Pancreas (tissue), 10 donors: Measurements from ENCODE around the gene KDM2B. TPM values are rescaled to one million over a fixed set of nuclear protein-coding genes. Genes with fewer than 3 reads are reported as not detected.

Source experiments
- ATAC-seq, 4 donors: fragments of 200-7000 bp; cut with Tn5 transposase; one replicate each; pipeline versions ENCODE4 v1.8.0 to v1.9.1; 2020; ENCODE audit warnings: mild to moderate bottlenecking in 4 of 4, moderate library complexity in 4 of 4
- DNase-seq, 6 donors: peaks; one replicate each; pipeline ENCODE4 v3.0.0-alpha.2; 2020
- FAIRE-seq: peaks from 2 replicates; lab custom pipeline; 2012; peaks lifted over from hg19 to GRCh38; lab: Jason Lieb, UNC
- H3K27ac ChIP-seq, 4 donors: fragments of 200-600 bp; sonication (generic); 1 replicate in 3 of 4; 2 replicates in 1 of 4; pipeline versions ENCODE4 v1.5.0 to v1.8.0; 2020
- H3K27me3 ChIP-seq, 4 donors: fragments of 200-600 bp; one replicate each; pipeline ENCODE4 v1.8.0; 2021
- H3K36me3 ChIP-seq, 3 donors: fragments of 200-600 bp; sonication (generic) in 1 of 3; one replicate each; pipeline versions ENCODE4 v1.5.0 to v1.8.0; 2020 to 2021
- H3K4me1 ChIP-seq, 3 donors: fragments of 200-600 bp; one replicate each; pipeline ENCODE4 v1.8.0; 2021
- H3K4me3 ChIP-seq, 4 donors: fragments of 200-600 bp; sonication (generic) in 2 of 4; one replicate each; pipeline versions ENCODE4 v1.5.0 to v1.8.0; 2020 to 2021
- H3K9me3 ChIP-seq, 4 donors: fragments of 200-600 bp; one replicate each; pipeline ENCODE4 v1.8.0; 2021
- WGBS, 2 donors: extraction: QIAGEN DNeasy Blood & Tissue Kit; methylation state at CpG; one replicate each; pipeline ENCODE4 v1.1.7; 2013; 5-methylcytosine and 5-hydroxymethylcytosine counted together
- intact Hi-C, 3 donors: fragments of 100-400 bp; cut with DNase I; formaldehyde crosslinking; loops; one replicate each; pipeline versions ENCODE4 v1.11.1 to v1.14.2; 2022
- polyA plus RNA-seq, 2 donors: library from polyadenylated mRNA; stranded (reverse); fragments of 200-250 nt; gene quantifications; one replicate each; pipeline ENCODE4 v1.2.3, GENCODE V29; 2013
- total RNA-seq, 6 donors: library from RNA; stranded (reverse); fragmentation: NEBNext Ultra II Directional in 4 of 6; extraction: Animal tissue kit (Norgen Biotek cat#: 25700) in 4 of 6; gene quantifications; one replicate each; pipeline versions ENCODE4 v1.2.1 to v1.2.4, GENCODE V29; 2021 to 2023
- TF ChIP-seq, protein P1 (sequence below), 4 donors: fragments of 200-600 bp; sonication (generic) in 3 of 4; IDR thresholded peaks; one replicate each; pipeline versions ENCODE4 v1.5.0 to v1.8.0; 2021; ENCODE audit warnings: antibody characterized with exemption in 4 of 4
- donor health status: healthy with polysubstance abuse.
- donor health status: DM: no; HTN: no; CAD: no; lungs with moderate emphysema.
- donor health status: DM: no; HTN: no; CAD: no.
- donor health status: control.
- donor health status: control.
- donor health status: Bipolar disorder and iron deficiency.
- donor health status: DM: yes; HTN: yes; CAD: no.
- donor health status: DM: no; HTN: no; CAD: no.
- donor health status: DM: no; HTN: no; CAD: no.
- donor health status: DM: yes; HTN: yes; CAD: no.

The KDM2B gene
- 10 to 100 TPM in 3 of 6 donors, 1 to 10 TPM in 3; 7.4 to 21.7 (median 9.8) TPM for total RNA-seq
- 10 to 100 TPM; 10.6 to 11.6 TPM for polyA plus RNA-seq

GRCh38 chr12:121580959-121581685 lies at the start of gene KDM2B:
TSS of gene KDM2B (minus strand) at chr12:121581023. CDS start at chr12:121580911, 112 bp downstream.
- peaks cover 0 to 26% (median 0%) of the 10 kb centered on the region in 3 donors for H3K4me1 ChIP-seq
- ATAC-seq: peak in 3 of 4 donors; percentile 38 to 65 (median 40)
- peak in 2 of 6 donors; percentile 16 to 35 for DNase-seq
- 58 to 63% methylated on average over 23 of the region's 23 CpGs for WGBS, 2 donors
- intact Hi-C loops: no loop called here
- H3K27me3 ChIP-seq: no peaks in the 10 kb centered on the region
- no peaks in the 10 kb centered on the region for H3K36me3 ChIP-seq
- no peaks in the 10 kb centered on the region for H3K9me3 ChIP-seq
- peak within 1 kb of the TSS; percentile 45 to 74 (median 57) for H3K4me3 ChIP-seq
- TF ChIP-seq, protein P1, sequence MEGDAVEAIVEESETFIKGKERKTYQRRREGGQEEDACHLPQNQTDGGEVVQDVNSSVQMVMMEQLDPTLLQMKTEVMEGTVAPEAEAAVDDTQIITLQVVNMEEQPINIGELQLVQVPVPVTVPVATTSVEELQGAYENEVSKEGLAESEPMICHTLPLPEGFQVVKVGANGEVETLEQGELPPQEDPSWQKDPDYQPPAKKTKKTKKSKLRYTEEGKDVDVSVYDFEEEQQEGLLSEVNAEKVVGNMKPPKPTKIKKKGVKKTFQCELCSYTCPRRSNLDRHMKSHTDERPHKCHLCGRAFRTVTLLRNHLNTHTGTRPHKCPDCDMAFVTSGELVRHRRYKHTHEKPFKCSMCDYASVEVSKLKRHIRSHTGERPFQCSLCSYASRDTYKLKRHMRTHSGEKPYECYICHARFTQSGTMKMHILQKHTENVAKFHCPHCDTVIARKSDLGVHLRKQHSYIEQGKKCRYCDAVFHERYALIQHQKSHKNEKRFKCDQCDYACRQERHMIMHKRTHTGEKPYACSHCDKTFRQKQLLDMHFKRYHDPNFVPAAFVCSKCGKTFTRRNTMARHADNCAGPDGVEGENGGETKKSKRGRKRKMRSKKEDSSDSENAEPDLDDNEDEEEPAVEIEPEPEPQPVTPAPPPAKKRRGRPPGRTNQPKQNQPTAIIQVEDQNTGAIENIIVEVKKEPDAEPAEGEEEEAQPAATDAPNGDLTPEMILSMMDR (IDR thresholded peaks at IDR 0.05): no peak
- H3K27ac ChIP-seq: peak within 1 kb of the TSS; percentile 51 to 81 (median 80)
- FAIRE-seq: no peak

DNA sequence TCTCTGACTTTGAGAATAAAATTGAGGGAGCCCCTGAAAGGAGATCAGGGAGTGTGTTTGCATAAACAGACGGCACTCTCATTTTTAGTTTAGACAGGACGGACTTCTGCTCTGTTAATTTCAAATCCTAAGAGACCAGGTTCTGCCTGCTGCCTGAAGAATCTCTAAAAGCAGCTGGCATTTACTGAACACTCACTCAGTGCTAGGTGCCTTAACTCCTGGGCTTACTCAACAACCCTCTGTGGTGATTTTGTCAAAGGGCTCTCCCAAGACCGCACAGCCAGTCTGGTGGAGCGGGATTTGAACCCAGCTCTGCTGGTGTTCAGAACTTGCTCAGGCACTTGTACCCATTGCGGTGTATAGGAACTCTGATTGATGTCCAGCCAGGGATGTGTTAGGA lies 47.7 kb upstream of the KDM2B start:
- FAIRE-seq (no peak), DNase-seq (no peak), ATAC-seq (no peak)
- no peaks in the 10 kb centered on the region for H3K36me3 ChIP-seq
- intact Hi-C loops: loop anchor here in 2 of 3 donors (5.0 to 10.0 kb wide), 2 partner anchors 49 to 54 kb away; no protein-coding TSS in a partner anchor
- H3K4me1 ChIP-seq: peaks cover 7 to 28% (median 24%) of the 10 kb centered on the region in 3 donors
- TF ChIP-seq, protein P1 (IDR thresholded peaks at IDR 0.05): no peak
- 78 to 82% methylated on average over 5 of the region's 5 CpGs for WGBS, 2 donors
- peak overlapping the region in 1 of 4 donors; percentile 81 for H3K4me3 ChIP-seq
- H3K27ac ChIP-seq: no peak overlapping the region
- no peaks in the 10 kb centered on the region for H3K27me3 ChIP-seq
- no peaks in the 10 kb centered on the region for H3K9me3 ChIP-seq

DNA sequence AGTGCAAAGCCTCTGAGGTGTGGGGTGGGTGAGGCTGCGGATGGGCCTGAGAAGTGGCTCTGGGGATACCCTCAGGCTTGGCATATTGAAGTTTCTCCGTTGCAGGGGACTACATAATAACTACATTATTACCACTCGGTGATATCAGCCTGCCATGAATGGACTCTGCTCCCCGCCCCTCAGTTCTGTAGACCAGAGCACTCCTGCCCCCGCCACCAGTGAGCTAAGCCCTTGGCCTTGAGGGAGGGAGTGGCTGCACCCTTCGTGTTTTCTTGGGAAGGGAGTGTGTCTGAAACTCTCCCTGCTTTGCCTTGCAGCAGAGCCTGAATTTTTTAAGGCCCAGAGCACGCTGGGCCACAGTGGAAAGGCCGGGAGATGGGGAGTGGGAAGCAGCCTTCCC lies 47.2 kb upstream of the KDM2B start:
- Histone ChIP-seq H3K27ac (peak overlapping the region in 2 of 4 donors; percentile 94 to 96), H3K4me3 (peak overlapping the region in 2 of 4 donors; percentile 66 to 81), H3K9me3 (no peaks in the 10 kb centered on the region), H3K36me3 (no peaks in the 10 kb centered on the region), H3K4me1 (peaks cover 3 to 25% (median 20%) of the 10 kb centered on the region in 3 donors), H3K27me3 (no peaks in the 10 kb centered on the region)
- intact Hi-C loops: loop anchor here in 2 of 3 donors (5.0 to 10.0 kb wide), 2 partner anchors 49 to 53 kb away; no protein-coding TSS in a partner anchor
- 50 to 53% methylated on average over 8 of the region's 8 CpGs for WGBS, 2 donors
- ATAC-seq: peak in 1 of 4 donors; percentile 10
- DNase-seq: peak in 3 of 6 donors; percentile 23 to 43 (median 25)
- no peak for FAIRE-seq
- TF ChIP-seq, protein P1 (IDR thresholded peaks at IDR 0.05): no peak

DNA sequence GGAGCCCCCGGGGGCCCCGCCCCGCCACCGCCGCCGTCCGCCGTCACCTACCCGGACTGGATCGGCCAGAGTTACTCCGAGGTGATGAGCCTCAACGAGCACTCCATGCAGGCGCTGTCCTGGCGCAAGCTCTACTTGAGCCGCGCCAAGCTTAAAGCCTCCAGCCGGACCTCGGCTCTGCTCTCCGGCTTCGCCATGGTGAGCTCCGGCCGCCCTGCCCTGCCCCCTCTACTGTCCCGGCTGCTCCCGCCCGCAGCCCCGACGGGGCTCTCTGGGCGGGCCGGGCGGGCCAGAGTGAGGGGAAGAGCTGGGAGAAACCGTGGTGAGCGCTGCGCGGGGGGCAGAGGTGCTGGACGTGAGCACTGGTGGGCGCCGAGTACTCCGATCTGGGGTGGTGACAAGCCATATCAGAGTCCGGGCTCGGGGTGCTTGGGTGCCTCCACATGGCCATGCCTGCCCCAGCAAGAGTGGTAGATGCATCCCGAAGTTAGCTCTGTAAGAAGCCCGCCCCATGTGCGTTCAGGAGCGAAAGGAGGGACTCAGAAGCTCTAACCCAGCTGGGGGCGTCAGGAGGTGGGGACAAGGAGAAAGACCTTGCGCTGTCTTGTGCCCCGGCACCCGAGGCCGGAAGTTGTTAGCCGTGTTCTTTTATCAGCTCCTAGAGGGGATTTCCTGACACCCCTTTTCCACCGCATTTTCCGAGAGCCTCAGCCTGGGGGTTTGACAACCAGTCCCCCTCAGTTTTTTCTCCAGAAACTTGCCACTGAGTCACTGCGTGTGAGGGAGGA lies 46.2 kb upstream of the KDM2B start:
- DNase-seq: peak; percentile 54 to 86 (median 66)
- 0 to 1% methylated on average over 50 to 53 of the region's 53 CpGs for WGBS, 2 donors
- intact Hi-C loops: loop anchor here in 2 of 3 donors (5.0 to 10.0 kb wide), 2 partner anchors 50 to 52 kb away; no protein-coding TSS in a partner anchor
- H3K27ac ChIP-seq: peak overlapping the region; percentile 81 to 96 (median 90)
- no peaks in the 10 kb centered on the region for H3K27me3 ChIP-seq
- H3K4me3 ChIP-seq: peak overlapping the region; percentile 52 to 81 (median 62)
- peak; percentile 43 to 61 (median 54) for ATAC-seq
- peaks cover 0 to 22% (median 14%) of the 10 kb centered on the region in 3 donors for H3K4me1 ChIP-seq
- no peaks in the 10 kb centered on the region for H3K36me3 ChIP-seq
- TF ChIP-seq, protein P1 (IDR thresholded peaks at IDR 0.05): no peak
- H3K9me3 ChIP-seq: no peaks in the 10 kb centered on the region
- FAIRE-seq: no peak
